Measurements from ENCODE around the gene CRTC1.

CRTC1 gene

GRCh38 chr19:18687740-18688465 is 4.4 kb downstream of the CRTC1 start:
- Histone ChIP-seq H3K4me3 (no peak overlapping the region), H3K27ac (no peak overlapping the region)

- no peak overlapping the region for H3K4me3 ChIP-seq
Measured at GRCh38 chr19:18696023-18696422, 12.5 kb downstream of the CRTC1 start.

GRCh38 chr19:18697680-18698079 is 14.2 kb downstream of the CRTC1 start:
- no peak overlapping the region for H3K4me3 ChIP-seq
- H3K27ac ChIP-seq, result no peak overlapping the region

More at GRCh38 chr19:18696023-18696422, 12.5 kb downstream of the CRTC1 start:
- H3K27ac ChIP-seq, result no peak overlapping the region

GRCh38 chr19:18698321-18699167 is 15.1 kb downstream of the CRTC1 start:
- Histone ChIP-seq H3K27ac (peak overlapping the region in 1 of 21 experiments; percentile 70), H3K4me3 (no peak overlapping the region)

GRCh38 chr19:18699403-18700054 is 16.0 kb downstream of the CRTC1 start:
- peak overlapping the region in 1 of 7 experiments; percentile 31 for H3K4me3 ChIP-seq
- peak overlapping the region in 14 of 21 experiments; percentile 30 to 90 (median 68) for H3K27ac ChIP-seq

- Histone ChIP-seq H3K27ac (peak overlapping the region in 18 of 21 experiments; percentile 3 to 90 (median 66)), H3K4me3 (peak overlapping the region; percentile 9 to 36 (median 29))
Measured at GRCh38 chr19:18700501-18701249, 17.2 kb downstream of the CRTC1 start.

GRCh38 chr19:18701250-18701608 is 17.7 kb downstream of the CRTC1 start:
- H3K27ac ChIP-seq, result peak overlapping the region in 11 of 21 experiments; percentile 27 to 90 (median 70)
- H3K4me3 ChIP-seq, result peak overlapping the region; percentile 9 to 36 (median 29)

GRCh38 chr19:18704054-18704453 is 20.6 kb downstream of the CRTC1 start:
- Histone ChIP-seq H3K27ac (no peak overlapping the region), H3K4me3 (no peak overlapping the region)

GRCh38 chr19:18704971-18705370 is 21.5 kb downstream of the CRTC1 start:
- no peak overlapping the region for H3K27ac ChIP-seq
- H3K4me3 ChIP-seq, result no peak overlapping the region

- peak overlapping the region in 1 of 21 experiments; percentile 4 for H3K27ac ChIP-seq
- no peak overlapping the region for H3K4me3 ChIP-seq
Measured at GRCh38 chr19:18708452-18709231, 25.2 kb downstream of the CRTC1 start.

GRCh38 chr19:18709546-18709945 is 26.1 kb downstream of the CRTC1 start:
- no peak overlapping the region for H3K27ac ChIP-seq
- no peak overlapping the region for H3K4me3 ChIP-seq

- Histone ChIP-seq H3K4me3 (no peak overlapping the region), H3K27ac (no peak overlapping the region)
Measured at GRCh38 chr19:18710186-18710585, 26.7 kb downstream of the CRTC1 start.

GRCh38 chr19:18710996-18711751 is 27.7 kb downstream of the CRTC1 start:
- no peak overlapping the region for H3K4me3 ChIP-seq

GRCh38 chr19:18711893-18712292 is 28.4 kb downstream of the CRTC1 start:
- H3K4me3 ChIP-seq, result no peak overlapping the region
- H3K27ac ChIP-seq, result peak overlapping the region in 1 of 21 experiments; percentile 32

More at GRCh38 chr19:18710996-18711751, 27.7 kb downstream of the CRTC1 start:
- H3K27ac ChIP-seq, result peak overlapping the region in 2 of 21 experiments; percentile 2 to 32

GRCh38 chr19:18712981-18713380 is 29.5 kb downstream of the CRTC1 start:
- no peak overlapping the region for H3K27ac ChIP-seq
- H3K4me3 ChIP-seq, result no peak overlapping the region

- Histone ChIP-seq H3K27ac (no peak overlapping the region), H3K4me3 (no peak overlapping the region)
Measured at GRCh38 chr19:18713550-18714117, 30.2 kb downstream of the CRTC1 start.

GRCh38 chr19:18715416-18715815 is 31.9 kb downstream of the CRTC1 start:
- H3K27ac ChIP-seq, result no peak overlapping the region

GRCh38 chr19:18716857-18717256 is 33.4 kb downstream of the CRTC1 start:
- H3K27ac ChIP-seq, result no peak overlapping the region
- H3K4me3 ChIP-seq, result no peak overlapping the region

More at GRCh38 chr19:18715416-18715815, 31.9 kb downstream of the CRTC1 start:
- no peak overlapping the region for H3K4me3 ChIP-seq

Data from skin epidermis (tissue), 12 donors.